NT2/D1 (cell line): ENCODE results near the gene NAT10.
A peak's percentile ranks its signal among the peaks of the same experiment; 100 is the strongest.

ENCODE experiments used
- DNase-seq: peaks from one replicate; pipeline ENCODE4 v3.0.0-alpha.2; 2011; ENCODE audit warnings: low read depth, low spot score
- H3K27me3 ChIP-seq: 2 replicates; pipeline ENCODE4 v1.6.0; 2011; ENCODE audit warnings: mild to moderate bottlenecking; ENCODE audit not compliant: insufficient read length, insufficient read depth
- H3K36me3 ChIP-seq: 2 replicates; pipeline ENCODE4 v1.6.1; 2011; ENCODE audit warnings: mild to moderate bottlenecking, low read length, mixed read lengths; ENCODE audit not compliant: insufficient read depth, insufficient read length
- H3K4me1 ChIP-seq: 2 replicates; pipeline ENCODE4 v1.5.1; 2011; ENCODE audit not compliant: insufficient read depth, insufficient read length
- H3K4me3 ChIP-seq: 2 replicates; pipeline ENCODE4 v1.5.1; 2011; ENCODE audit warnings: low read depth; ENCODE audit not compliant: insufficient read length
- H3K9ac ChIP-seq: 2 replicates; pipeline ENCODE4 v1.6.0; 2011; ENCODE audit warnings: low read depth; ENCODE audit not compliant: insufficient read length
- H3K9me3 ChIP-seq: 2 replicates; pipeline ENCODE4 v1.5.1; 2011; ENCODE audit warnings: mild to moderate bottlenecking, low read length; ENCODE audit not compliant: insufficient read depth
- SUZ12 ChIP-seq: IDR thresholded peaks from 2 replicates; pipeline ENCODE4 v1.6.1; 2011; ENCODE audit not compliant: insufficient read length, insufficient read depth; ENCODE audit errors: extremely low read depth
- YY1 ChIP-seq: IDR thresholded peaks from 2 replicates; pipeline ENCODE4 v1.6.1; 2011; ENCODE audit not compliant: insufficient read length, insufficient read depth
- ZNF274 ChIP-seq: IDR thresholded peaks from 2 replicates; pipeline ENCODE4 v1.6.1; 2011; ENCODE audit warnings: mild to moderate bottlenecking, low read depth, low read length

The NAT10 gene

GRCh38 chr11:34192481-34193401, 87.3 kb downstream of the NAT10 start:
- H3K9ac ChIP-seq = peak overlapping the region; percentile 3
- no peaks in the 10 kb centered on the region for H3K27me3 ChIP-seq
- no peak for DNase-seq
- H3K36me3 ChIP-seq = peaks cover 21% of the 10 kb centered on the region
- peaks cover 30% of the 10 kb centered on the region for H3K4me1 ChIP-seq
- H3K9me3 ChIP-seq = no peaks in the 10 kb centered on the region
- TF ChIP-seq SUZ12 = no peak
- no peak for TF ChIP-seq YY1
- no peak overlapping the region for H3K4me3 ChIP-seq

- peaks cover 27% of the 10 kb centered on the region for H3K4me1 ChIP-seq
Measured at GRCh38 chr11:34194576-34195335, 89.3 kb downstream of the NAT10 start.

More at GRCh38 chr11:34194576-34195335, 89.3 kb downstream of the NAT10 start:
- Histone ChIP-seq H3K9ac (no peak overlapping the region), H3K36me3 (peaks cover 21% of the 10 kb centered on the region), H3K27me3 (no peaks in the 10 kb centered on the region), H3K9me3 (no peaks in the 10 kb centered on the region), H3K4me3 (no peak overlapping the region)
- DNase-seq = no peak
- no peak for TF ChIP-seq SUZ12
- no peak for TF ChIP-seq YY1
- no peak for TF ChIP-seq ZNF274
